Measurements from ENCODE around the gene COBL.
"Not testable (repeated sequence)": the region's sequence is repeated elsewhere in the genome, so short reads cannot be mapped to it uniquely, and the experiment has no call there.

COBL gene

DNA sequence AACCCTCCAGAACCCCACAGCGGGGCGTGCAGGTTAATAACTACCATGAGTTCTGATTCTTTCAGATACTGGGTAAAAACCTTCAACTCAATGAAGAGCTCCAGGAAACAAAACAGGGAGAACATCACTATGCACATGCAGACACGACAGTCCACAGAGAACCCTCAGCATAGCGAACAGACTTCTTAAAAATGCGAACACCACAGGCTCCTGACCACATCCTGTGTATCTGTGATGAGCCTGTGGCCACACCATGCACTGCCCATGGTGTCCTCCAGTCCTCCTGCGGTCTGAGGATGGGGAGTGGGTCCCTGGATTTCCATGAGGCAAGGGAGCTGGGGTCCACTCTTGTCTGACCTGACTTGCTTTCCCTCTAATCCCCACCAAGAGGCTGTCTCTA lies 107.2 kb downstream of the COBL start:
- FAIRE-seq, result no peak
- DNase-seq (ENCODE audit: low spot score), result no peak

DNA sequence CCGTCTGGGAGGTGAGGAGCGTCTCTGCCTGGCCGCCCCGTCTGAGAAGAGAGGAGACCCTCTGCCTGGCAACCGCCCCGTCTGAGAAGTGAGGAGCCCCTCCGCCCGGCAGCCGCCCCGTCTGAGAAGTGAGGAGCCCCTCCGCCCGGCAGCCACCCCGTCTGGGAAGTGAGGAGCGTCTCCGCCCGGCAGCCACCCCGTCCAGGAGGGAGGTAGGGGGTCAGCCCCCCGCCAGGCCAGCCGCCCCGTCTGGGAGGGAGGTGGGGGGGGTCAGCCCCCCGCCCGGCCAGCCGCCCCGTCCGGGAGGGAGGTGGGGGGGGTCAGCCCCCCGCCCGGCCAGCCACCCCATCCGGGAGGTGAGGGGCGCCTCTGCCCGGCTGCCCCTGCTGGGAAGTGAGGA lies 108.5 kb downstream of the COBL start:
- not testable (repeated sequence) for DNase-seq (ENCODE audit: low spot score); FAIRE-seq

DNA sequence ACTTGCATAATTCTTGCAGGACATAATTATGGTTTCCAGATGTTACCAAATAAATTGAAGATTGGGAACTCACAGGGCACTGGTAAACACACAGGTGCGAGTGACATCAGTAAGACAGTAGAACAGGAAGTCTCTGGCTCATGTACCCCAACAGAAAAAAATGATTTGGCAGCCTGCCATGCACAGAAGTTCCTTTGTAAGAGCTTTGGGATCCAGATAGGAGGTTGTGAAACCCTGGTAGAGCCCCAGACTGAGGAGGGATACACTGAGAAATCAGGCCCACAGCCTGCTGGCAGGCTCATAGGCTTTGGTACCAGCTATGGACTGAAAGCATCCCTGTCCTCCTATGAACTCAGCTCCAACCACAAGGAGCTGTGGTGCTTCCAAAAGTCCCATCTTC lies 118.0 kb downstream of the COBL start:
- no peak for DNase-seq (ENCODE audit: low spot score)
- no peak for FAIRE-seq

DNA sequence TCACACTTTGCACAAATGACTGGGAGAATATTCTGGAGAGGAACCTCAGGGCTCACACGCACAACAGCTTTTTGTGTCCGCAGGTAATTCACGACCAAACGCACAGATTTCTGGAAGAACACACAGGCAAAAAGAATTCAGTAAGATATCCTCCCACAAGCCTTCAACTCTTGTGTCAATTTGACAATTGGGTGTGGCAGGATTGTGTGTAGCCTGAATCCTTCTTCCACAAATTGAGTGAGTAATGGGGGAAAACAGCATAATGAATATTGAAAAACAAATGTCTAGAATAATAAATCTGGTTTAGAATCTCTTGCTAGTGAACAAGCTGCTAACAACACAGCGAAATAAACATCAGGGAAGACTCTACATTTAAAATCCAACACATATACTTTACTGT lies 125.6 kb downstream of the COBL start:
- FAIRE-seq (no peak), DNase-seq (ENCODE audit: low spot score) (no peak)

DNA sequence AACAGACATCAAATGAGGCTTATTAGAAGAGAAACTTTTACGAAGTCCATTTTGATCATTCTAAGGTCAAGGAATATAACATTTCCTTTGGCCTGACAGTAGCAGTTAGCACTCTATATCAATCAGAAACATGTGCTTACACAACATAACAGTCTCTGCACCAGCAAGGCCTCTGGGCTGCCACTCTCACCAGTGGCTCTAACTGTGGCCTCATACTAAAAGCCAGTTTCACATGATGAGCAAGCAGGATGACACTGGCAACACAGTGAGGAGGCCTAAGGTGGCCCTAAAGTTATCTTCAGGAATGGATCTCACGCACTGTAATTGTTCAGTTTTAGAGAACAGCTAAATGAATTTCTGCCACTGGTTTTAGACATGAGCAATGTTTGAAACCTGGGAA lies 126.8 kb downstream of the COBL start:
- DNase-seq (ENCODE audit: low spot score) (no peak), FAIRE-seq (no peak)

DNA sequence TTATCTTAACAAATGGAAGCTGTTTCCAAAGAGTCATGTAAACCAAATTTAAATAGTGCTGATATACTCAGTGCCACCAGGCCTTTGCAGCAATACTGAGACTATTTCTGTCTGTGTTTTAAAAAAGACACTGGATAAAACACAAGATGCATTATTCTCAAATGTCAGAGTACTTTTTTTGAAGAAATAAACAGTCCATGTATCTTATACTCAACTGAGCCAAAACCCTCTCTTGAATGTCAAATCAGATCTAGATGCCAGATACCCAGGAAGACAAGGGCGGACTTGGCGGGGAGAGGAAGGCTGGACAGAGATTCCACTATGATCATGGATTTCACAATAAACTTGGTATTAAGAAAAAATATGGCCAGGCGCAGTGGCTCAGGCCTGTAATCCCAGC lies 127.6 kb downstream of the COBL start:
- FAIRE-seq (no peak), DNase-seq (ENCODE audit: low spot score) (no peak)

DNA sequence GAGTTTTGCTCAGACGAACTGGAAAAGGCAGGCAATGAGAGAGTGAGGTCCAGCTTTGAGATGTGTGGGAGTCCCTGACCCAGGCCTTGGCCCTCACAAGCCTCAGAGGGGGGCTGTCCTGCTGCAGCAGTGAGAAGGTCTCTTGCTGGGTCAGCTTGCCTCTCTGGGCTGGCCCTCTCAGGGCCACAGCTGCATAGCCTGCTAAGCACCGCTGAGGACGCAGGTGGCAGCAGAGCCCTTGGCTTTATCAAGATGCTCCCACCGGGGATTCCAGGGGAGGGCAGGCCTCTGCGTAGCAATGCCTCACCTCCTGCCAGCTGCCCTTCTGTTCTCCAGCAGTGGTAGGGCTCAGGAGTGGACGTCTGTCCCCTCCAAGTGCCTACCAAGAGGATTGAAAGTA lies 128.7 kb downstream of the COBL start:
- FAIRE-seq (no peak), DNase-seq (ENCODE audit: low spot score) (no peak)

DNA sequence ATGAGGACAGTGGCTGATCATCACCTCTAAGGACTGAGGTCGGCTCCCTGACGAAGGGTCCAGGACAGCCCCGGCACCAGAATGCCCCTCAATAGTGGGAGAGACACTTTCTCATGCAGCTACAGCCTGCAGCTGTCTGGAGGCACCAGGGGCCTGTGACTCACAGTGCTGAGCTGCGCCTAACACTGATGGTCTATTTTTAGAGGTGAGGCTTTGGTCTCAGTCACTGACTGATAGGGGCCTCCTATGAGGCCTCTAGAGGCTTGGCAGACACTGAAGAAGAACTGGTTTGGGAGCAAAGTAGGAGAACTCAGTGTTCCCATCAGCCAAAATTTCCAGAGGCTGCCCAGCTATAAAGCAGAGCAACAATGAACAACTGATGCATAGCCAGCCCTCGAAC lies 130.1 kb downstream of the COBL start:
- no peak for DNase-seq (ENCODE audit: low spot score)
- FAIRE-seq, result no peak

DNA sequence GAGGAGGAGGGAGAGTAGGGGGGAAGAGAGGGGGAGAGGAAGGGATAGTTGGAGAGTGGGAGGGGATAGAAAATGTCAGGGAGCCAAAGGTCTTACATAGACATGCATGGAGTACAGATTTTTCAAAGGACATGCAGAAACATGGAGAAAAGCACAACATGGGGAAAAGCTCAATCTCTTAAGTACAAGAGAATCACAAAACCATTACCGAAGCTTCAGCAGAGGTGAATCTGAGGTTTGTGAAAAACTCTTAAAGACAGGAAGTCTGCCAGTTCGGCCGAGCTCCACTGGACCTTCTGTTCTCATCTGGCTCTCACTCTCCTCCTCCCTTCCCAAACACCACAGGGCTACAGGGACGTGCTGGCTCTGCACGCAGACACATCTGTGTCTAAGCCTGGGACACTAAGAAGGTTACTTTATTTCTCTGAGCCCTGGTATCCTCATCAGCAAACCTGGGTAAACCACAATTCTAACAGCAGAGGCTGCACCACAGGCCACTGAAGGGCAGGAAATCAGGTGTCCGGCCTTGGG lies 133.9 kb downstream of the COBL start:
- DNase-seq (ENCODE audit: low spot score) (no peak), FAIRE-seq (no peak)

DNA sequence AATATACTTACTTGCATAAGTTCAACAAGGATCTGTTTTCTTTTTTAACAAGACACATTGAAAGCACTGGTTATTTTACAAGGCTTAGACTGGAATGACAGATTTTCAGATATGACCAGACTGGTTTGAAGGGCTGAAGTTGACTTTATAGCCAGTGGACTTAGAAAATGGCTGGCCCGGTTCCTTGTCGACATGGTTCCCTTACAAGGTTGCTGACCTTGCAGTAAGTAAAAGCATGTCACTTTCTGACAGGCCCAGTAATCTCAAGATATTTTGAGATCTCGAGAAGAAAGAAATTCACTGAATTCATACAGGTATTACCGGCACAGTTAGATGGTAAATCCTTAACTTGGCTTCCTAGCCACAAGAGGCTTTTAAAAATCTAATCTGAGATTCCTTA lies 136.5 kb downstream of the COBL start:
- no peak for DNase-seq (ENCODE audit: low spot score)
- no peak for FAIRE-seq

DNA sequence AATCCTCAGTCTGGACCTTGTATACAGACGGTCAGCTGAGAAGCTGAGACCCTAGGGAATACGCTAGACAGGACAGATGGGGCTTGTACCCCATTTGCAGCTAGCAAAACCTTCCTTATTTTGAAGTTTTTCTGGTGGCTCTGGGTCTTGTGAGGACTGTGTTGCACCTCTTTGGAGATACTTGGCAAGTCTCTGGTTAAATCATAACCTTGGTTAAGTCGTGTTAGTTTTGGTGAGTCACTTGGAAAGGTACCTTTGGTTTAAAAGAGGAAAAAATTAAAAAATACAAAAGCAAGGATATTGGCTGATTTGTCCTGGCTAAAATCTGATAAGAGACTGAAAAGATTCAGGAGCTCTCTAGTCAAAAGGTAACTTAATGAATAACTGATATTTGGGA lies 140.6 kb downstream of the COBL start:
- DNase-seq (ENCODE audit: low spot score) (no peak), FAIRE-seq (no peak)

DNA sequence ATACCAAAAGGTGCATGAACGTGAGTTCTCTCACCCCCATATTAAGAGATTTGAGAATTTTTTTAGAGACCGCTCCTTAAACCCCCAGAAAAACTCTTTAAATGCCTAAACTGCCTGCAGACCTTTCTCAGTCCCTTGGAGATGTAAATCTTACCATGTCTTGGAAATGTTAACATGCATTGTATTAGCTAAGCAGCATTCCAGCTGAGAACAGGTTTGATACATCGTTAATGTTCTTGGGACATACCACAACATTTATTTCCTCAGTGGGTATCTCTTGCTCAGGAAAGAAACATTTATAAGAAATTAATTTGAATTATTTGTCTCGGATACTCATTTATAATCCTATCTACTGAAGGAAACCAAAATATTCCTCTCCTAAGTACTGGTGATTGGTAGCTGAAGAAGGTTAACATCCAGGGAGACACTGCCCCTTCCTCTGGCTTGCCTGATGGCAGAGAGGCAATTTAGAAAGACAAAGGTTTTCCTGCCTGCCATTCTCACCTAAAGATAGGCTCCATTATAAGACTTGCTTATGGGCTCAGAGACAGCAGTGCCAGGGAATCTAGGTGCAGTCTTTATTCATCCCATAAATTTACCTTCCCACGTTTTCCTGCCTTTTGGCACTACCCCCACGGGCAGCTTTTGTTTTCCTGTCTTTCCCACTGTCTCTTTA lies 141.2 kb downstream of the COBL start:
- DNase-seq (ENCODE audit: low spot score) (no peak), FAIRE-seq (no peak)

DNA sequence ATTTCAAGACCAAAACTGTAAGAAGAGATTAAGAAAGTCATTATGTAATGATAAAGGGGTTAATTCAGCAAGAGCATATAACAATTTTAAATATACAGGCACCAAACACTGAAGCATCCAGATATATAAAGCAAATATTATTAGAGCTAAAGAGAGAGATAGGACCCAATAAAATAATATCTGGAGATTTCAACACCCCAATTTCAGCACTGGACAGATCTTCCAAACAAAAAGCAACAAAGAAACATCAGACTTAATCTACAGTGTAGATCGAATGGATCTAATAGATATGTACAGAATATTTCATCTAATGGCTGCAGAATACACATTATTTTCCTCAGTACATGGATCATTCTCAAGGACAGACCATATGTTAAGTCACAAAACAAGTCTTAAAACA lies 151.3 kb downstream of the COBL start:
- FAIRE-seq, result no peak
- DNase-seq (ENCODE audit: low spot score), result no peak

DNA sequence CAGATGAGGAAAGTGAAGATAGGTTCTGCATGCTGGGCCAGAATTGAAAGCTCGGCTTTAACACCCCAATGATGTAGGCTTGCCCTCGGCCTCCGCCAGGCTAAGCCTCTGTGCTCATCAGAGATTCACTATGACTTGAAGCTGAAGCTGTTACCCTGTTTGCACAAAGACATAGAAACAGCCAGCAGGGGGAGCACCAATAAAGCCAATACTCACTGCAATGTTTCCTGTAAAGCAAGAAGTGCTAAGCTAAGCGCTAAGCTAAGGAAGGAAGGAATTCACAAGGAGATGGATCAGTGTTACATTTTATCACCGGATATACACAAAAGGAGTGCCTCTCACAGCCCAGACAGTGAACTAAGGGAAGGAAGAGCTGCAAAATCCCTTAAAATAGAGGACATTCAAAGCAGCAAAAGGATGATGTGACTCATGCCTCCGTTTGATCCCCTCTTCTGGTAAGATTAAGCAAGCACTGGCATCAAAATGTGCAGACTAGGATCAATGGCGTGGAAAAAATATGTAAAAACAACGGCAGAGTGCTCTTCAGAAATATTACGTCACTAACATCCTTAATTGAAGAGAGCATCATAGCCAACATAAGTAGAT lies 153.8 kb downstream of the COBL start:
- DNase-seq (ENCODE audit: low spot score), result peak; percentile 62
- FAIRE-seq, result peak; percentile 65

DNA sequence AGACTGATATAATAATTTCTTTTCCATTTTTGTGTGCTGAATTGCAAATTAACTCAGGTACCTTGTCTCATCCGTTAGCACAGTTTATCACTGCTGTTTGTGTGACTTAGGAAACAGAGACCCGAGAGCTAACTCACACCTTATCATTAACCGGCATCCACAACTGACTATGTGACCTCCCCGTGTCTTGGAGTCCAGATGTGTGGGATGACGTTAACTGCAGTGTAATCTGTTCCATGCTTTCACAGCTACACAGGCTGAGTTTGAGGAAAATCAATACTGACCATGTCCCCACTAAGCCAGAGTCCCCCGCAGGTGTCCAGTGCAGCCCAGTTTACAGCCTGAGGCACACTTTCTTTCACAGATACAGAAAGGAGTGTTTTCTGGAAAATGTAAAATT lies 154.7 kb downstream of the COBL start:
- DNase-seq (ENCODE audit: low spot score) (no peak), FAIRE-seq (no peak)

DNA sequence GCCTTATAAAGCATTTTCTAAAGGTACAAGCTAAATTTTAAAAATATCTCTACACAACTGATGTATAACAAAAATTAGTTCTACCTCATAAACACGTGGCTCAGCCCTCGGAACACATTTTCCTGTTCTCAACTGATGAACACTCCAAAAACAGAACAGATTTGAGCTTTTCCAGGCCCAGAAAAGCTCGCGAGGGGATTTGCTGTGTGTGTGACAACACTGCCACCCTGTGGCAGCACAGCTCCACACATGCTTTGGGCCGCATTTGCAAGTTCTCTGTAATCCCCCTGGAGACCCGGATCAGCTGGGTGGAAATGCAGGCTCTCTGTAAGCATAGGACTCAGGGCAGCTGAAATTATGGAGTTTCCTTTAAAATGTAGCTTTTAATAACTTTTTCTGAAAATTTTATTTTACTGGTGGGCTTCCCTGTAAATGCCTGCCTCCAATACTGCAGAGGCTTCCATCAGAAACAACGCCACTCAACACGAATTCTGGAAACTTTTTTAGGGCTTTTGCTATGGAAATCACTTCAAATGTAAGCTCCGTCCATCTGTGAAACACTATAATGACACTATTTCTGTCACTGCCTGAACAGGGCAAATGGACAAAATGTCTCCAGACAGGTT lies 155.5 kb downstream of the COBL start:
- FAIRE-seq, result no peak
- DNase-seq (ENCODE audit: low spot score), result peak; percentile 33

DNA sequence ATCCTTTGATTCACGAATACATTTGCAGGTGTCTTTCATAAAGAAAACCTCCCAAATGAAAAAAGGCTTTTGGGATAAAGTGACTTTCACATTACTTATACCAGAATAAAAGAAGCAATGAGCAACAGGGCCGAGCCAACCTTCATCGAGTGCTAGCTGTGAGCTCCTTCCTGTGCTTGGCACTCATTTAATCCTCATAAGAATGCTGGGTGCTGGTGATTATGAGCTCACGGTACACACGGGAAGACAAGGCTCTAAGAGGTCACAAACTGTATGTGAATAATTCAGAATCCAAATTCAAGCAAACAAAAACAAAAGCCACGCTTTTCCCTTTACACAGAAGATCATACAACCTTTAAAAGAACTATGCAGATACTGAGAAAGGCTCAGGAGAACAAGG lies 156.2 kb downstream of the COBL start:
- no peak for FAIRE-seq
- DNase-seq (ENCODE audit: low spot score), result no peak

DNA sequence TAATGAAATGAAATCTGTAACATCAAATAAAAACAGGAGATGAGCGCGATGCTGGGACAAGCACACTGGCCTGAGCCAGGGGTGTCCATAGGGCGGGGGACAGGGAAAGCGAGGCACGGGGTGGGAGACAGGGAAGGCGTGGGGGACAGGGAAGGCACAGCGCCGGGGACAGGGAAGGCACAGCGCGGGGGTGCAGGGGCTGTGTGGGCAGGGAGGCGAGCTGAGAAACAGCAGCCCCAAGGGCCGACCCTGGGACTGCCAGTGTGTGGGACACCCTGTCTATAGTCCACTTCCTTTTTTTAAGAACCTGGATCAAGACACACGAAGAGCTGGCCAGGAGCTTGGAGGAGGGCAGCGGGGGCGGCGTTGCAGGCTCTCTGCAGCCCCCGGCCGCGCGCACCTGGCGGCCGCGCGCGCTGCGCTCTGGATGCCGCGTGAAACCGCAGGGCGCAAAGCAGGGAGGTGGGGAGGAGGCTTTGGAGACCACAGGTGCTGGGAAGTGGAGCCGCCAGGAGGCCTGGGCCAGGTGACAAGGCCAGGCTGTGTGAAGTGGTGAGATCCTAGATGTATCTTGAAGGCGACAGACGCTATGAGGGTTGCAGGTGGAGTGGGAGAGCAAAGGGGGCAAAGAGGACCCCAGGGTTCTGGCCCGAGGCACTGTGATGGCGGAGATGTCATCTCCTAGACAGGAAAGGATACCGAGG lies 157.7 kb downstream of the COBL start:
- FAIRE-seq (no peak), DNase-seq (ENCODE audit: low spot score) (no peak)

DNA sequence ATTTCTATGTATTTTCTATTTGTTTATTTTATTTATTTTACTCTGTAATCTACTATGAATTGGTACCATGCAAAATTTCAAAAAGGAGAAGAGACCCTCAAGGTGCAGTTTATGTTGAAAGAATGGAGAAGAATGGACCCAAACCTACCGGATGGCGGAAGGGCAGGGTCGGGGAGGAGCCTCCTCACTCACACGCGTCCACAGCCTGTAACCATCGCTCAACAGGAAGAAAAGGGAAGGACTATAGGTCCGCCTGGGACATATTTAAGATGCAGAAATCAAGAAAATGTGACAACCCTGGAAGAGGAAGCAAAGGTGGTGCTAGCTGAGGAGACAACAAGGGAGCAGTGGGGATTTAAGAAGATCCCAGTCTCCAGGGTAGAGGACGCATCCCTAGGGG lies 158.4 kb downstream of the COBL start:
- FAIRE-seq (no peak), DNase-seq (ENCODE audit: low spot score) (no peak)

DNA sequence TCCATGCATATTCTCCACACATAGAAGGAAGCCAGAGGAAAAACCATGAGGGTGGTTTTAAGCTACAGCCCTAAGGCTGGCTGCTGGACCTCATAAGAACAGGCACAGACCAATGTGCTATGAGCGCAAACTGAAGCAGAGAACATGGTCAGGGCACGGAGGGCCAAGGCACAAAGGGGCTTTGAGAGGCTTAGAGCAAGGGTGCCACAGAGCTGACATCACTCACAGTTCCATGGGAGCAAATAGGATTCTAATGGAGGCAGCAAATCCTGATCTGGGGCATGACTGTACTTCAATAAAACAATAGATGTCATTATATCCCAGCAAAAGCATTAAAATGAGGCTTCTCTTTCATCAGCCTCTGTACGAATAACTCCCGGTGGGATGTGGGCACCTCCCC lies 162.4 kb downstream of the COBL start:
- FAIRE-seq, result no peak

DNA sequence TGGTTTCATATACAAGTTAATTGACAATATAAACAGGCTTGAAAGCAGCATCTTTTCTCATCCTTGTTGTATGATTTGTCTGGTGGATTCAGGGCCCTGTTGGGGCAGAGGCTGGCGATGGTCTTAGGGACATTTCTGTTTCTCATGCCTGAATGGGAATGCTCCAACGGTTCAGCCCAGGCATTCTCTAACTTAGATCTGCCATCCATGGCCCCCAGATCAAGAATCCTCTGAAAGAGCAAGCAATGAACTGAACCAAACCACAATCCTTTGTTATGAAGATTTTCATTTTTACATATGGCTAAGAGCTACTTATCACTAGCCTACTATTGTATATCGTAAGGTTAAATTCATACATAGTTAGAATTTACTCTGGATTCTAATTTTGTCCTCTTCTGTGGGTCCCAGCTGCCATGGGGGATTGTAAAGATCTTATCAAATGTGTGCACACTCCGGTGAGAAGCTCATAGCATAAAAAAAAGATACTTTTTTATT lies 163.9 kb downstream of the COBL start:
- FAIRE-seq, result no peak
- DNase-seq (ENCODE audit: low spot score), result no peak

More for the DNA sequence above, 162.4 kb downstream of the COBL start:
- DNase-seq (ENCODE audit: low spot score), result no peak

DNA sequence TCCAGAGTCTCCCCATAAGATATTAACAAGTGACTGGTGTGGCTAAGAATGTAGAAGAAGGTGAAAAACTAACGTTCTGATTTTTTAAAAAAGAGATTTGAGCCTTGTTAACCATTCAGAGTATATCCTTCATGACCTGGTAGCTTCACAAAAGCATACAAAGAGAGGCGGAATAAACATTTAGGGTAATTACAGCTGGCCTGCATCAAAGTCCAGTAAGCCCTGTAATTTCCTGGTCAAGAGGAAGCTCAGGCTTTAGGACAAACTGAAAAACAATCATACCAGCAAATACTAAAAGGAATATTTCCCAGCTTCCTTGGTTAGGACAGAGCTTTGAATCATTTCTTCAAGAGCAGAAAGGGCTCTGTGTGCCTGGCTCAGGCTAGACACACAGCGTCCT lies 165.2 kb downstream of the COBL start:
- DNase-seq (ENCODE audit: low spot score) (no peak), FAIRE-seq (no peak)
